Thyroid gland (tissue), 4 donors: ENCODE data around the gene NRN1L.

Experiments used
- CTCF ChIP-seq, 6 experiments: fragments of 200-600 bp in 3 of 6; fragments of 450-650 bp in 3 of 6; sonication (generic) in 3 of 6; IDR thresholded peaks; one replicate each; pipeline ENCODE4 v1.5.1; 2016 to 2019; ENCODE audit warnings: antibody characterized with exemption in 6 of 6, mild to moderate bottlenecking in 2 of 6, inconsistent platforms in 1 of 6, moderate library complexity in 1 of 6
- POLR2A ChIP-seq, 2 donors: fragments of 450-650 bp; IDR thresholded peaks; one replicate each; pipeline ENCODE4 v1.6.1; 2017; ENCODE audit warnings: antibody characterized with exemption in 2 of 2, mild to moderate bottlenecking in 2 of 2, moderate library complexity in 1 of 2

- TF ChIP-seq CTCF (IDR thresholded peaks at IDR 0.05) (no peak), POLR2A (IDR thresholded peaks at IDR 0.05) (no peak)
Observed at GRCh38 chr16:67917852-67918236, 33.2 kb downstream of the NRN1L start.
